GM12878 (cell line): ENCODE data around the gene RYR2. TPM values are rescaled to one million over a fixed set of nuclear protein-coding genes. Genes with fewer than 3 reads are reported as not detected.

ENCODE experiments used
- ATAC-seq: fragments of 200-7000 bp; cut with Tn5 transposase; 3 replicates; pipeline ENCODE4 v1.9.1; 2020; ENCODE audit warnings: mild to moderate bottlenecking, moderate library complexity
- BruUV-seq: library from RNA; stranded (reverse); fragments of 400-500 nt; replicated peaks from 2 replicates; lab custom pipeline; 2021; lab: Mats Ljungman, UMichigan
- CTCF ChIA-PET: fragments of 300-600 bp; sonication (Branson Sonifier 250); formaldehyde crosslinking; extraction: SDS; loops from one replicate; lab custom pipeline; 2021; ENCODE audit warnings: inconsistent platforms; lab: Yijun Ruan, JAX
- POLR2A ChIA-PET: fragments of 350-600 bp; formaldehyde crosslinking; extraction: SDS; loops from one replicate; lab custom pipeline; 2021; ENCODE audit warnings: inconsistent platforms; lab: Charles Lee
- RAD21 ChIA-PET: fragments of 300-600 bp; sonication (Branson Sonifier 250); formaldehyde crosslinking; loops from one replicate; lab custom pipeline; 2023; ENCODE audit warnings: antibody characterized with exemption; ENCODE audit not compliant: unreplicated experiment; lab: Charles Lee
- SMC1A ChIA-PET: fragments of 300-600 bp; sonication (Branson Sonifier 250); formaldehyde crosslinking; loops from one replicate; lab custom pipeline; 2023; ENCODE audit not compliant: unreplicated experiment, uncharacterized antibody; lab: Charles Lee
- DNase-seq: peaks from one replicate; pipeline ENCODE4 v3.0.0-alpha.2; 2011; ENCODE audit warnings: low read depth, low spot score
- FAIRE-seq: peaks from 3 replicates; lab custom pipeline; 2011; peaks lifted over from hg19 to GRCh38; lab: Jason Lieb, UNC
- H2AFZ ChIP-seq: 2 replicates; pipeline ENCODE4 v1.6.0; 2011; ENCODE audit warnings: low read depth, low read length, control low read depth; ENCODE audit not compliant: control insufficient read depth
- H3K27ac ChIP-seq: 2 replicates; pipeline ENCODE4 v1.5.1; 2011; ENCODE audit warnings: control low read depth; ENCODE audit not compliant: control insufficient read depth, insufficient read depth
- H3K27me3 ChIP-seq, 2 experiments: replicated peaks in 1 of 2; 2 replicates each; pipeline versions ENCODE4 v1.6.0 to v1.6.1; 2011; ENCODE audit warnings: low read length in 1 of 2; ENCODE audit not compliant: control insufficient read depth in 2 of 2, insufficient read depth in 2 of 2
- H3K36me3 ChIP-seq, 2 experiments: 2 replicates each; pipeline ENCODE4 v1.5.1; 2011; ENCODE audit warnings: low read length in 1 of 2; ENCODE audit not compliant: control insufficient read depth in 2 of 2, insufficient read depth in 2 of 2
- H3K4me1 ChIP-seq: 2 replicates; pipeline ENCODE4 v1.6.1; 2011; ENCODE audit warnings: mild to moderate bottlenecking, low read length, moderate library complexity, mixed read lengths; ENCODE audit not compliant: control insufficient read depth, insufficient read depth
- H3K4me2 ChIP-seq: 2 replicates; pipeline ENCODE4 v1.6.0; 2011; ENCODE audit warnings: control low read depth; ENCODE audit not compliant: control insufficient read depth, insufficient read depth
- H3K4me3 ChIP-seq: fragments of 200-600 bp; sonication (generic); 2 replicates; pipeline ENCODE4 v1.5.1; 2016
- H3K79me2 ChIP-seq: 2 replicates; pipeline ENCODE4 v1.6.0; 2011; ENCODE audit warnings: low read length; ENCODE audit not compliant: control insufficient read depth, insufficient read depth
- H3K9ac ChIP-seq: 2 replicates; pipeline ENCODE4 v1.8.0; 2011; ENCODE audit warnings: low read length, control low read depth, mixed read lengths; ENCODE audit not compliant: control insufficient read depth, insufficient read depth
- H3K9me3 ChIP-seq: replicated peaks from 3 replicates; pipeline ENCODE4 v1.5.1; 2011; ENCODE audit warnings: mild to moderate bottlenecking, low read length; ENCODE audit not compliant: control insufficient read depth, insufficient read depth
- H4K20me1 ChIP-seq: 2 replicates; pipeline ENCODE4 v1.6.0; 2011; ENCODE audit not compliant: control insufficient read depth, insufficient read depth
- ATF2 ChIP-seq: IDR thresholded peaks from 2 replicates; pipeline ENCODE4 v1.6.1; 2012; ENCODE audit warnings: low read length, inconsistent platforms
- BHLHE40 ChIP-seq, 2 experiments: fragments of 450-650 bp in 1 of 2; IDR thresholded peaks; 2 replicates each; pipeline ENCODE4 v1.6.1; 2011 to 2017; ENCODE audit warnings: low read depth in 2 of 2, borderline replicate concordance in 1 of 2, improper control_type of control experiment in 1 of 2, low read length in 1 of 2, mild to moderate bottlenecking in 1 of 2
- CBFB ChIP-seq: IDR thresholded peaks from 2 replicates; pipeline ENCODE4 v1.6.1; 2016; ENCODE audit warnings: antibody characterized with exemption, low read depth
- CHD2 ChIP-seq: IDR thresholded peaks from 2 replicates; pipeline ENCODE4 v1.6.1; 2011; ENCODE audit warnings: low read depth, low read length, improper control_type of control experiment, borderline replicate concordance
- EED ChIP-seq: sonication (generic); IDR thresholded peaks from 2 replicates; pipeline ENCODE4 v1.6.1; 2016; ENCODE audit warnings: antibody characterized with exemption, low read depth
- ESRRA ChIP-seq: IDR thresholded peaks from 2 replicates; pipeline ENCODE4 v1.6.1; 2012; ENCODE audit warnings: mild to moderate bottlenecking, low read length, improper control_type of control experiment
- ETV6 ChIP-seq, 2 experiments: fragments of 450-650 bp in 1 of 2; IDR thresholded peaks in 1 of 2; conservative IDR thresholded peaks in 1 of 2; 2 replicates each; pipeline ENCODE4 v1.6.1; 2014; ENCODE audit warnings: antibody characterized with exemption in 1 of 2, borderline replicate concordance in 1 of 2, low read depth in 1 of 2, mild to moderate bottlenecking in 1 of 2, moderate library complexity in 1 of 2
- IKZF2 ChIP-seq, 2 experiments: fragments of 450-650 bp; IDR thresholded peaks; 2 replicates each; pipeline ENCODE4 v1.6.1; 2017; ENCODE audit warnings: mild to moderate bottlenecking in 2 of 2, moderate library complexity in 2 of 2
- IRF3 ChIP-seq: fragments of 450-650 bp; IDR thresholded peaks from 2 replicates; pipeline ENCODE4 v1.6.1; 2014; ENCODE audit warnings: mild to moderate bottlenecking
- KLF5 ChIP-seq: fragments of 450-650 bp; IDR thresholded peaks from 2 replicates; pipeline ENCODE4 v1.6.1; 2014; ENCODE audit warnings: mild to moderate bottlenecking; ENCODE audit not compliant: partially characterized antibody
- MTA3 ChIP-seq: IDR thresholded peaks from 2 replicates; pipeline ENCODE4 v1.6.1; 2012; ENCODE audit warnings: low read length, inconsistent platforms, borderline replicate concordance
- NR2F1 ChIP-seq: fragments of 450-650 bp; conservative IDR thresholded peaks from 2 replicates; pipeline ENCODE4 v1.6.1; 2017; ENCODE audit warnings: mild to moderate bottlenecking
- NRF1 ChIP-seq: conservative IDR thresholded peaks from 2 replicates; pipeline ENCODE4 v1.6.1; 2011; ENCODE audit warnings: mild to moderate bottlenecking, low read depth, low read length, improper control_type of control experiment
- PAX8 ChIP-seq: fragments of 450-650 bp; IDR thresholded peaks from 2 replicates; pipeline ENCODE4 v1.6.1; 2017; ENCODE audit warnings: mild to moderate bottlenecking, moderate library complexity
- PML ChIP-seq: IDR thresholded peaks from 2 replicates; pipeline ENCODE4 v1.6.1; 2012; ENCODE audit warnings: low read length, inconsistent platforms
- SREBF2 ChIP-seq: IDR thresholded peaks from 2 replicates; pipeline ENCODE4 v1.6.1; 2012; ENCODE audit warnings: mild to moderate bottlenecking, low read length
- TAF1 ChIP-seq: IDR thresholded peaks from 2 replicates; pipeline ENCODE4 v1.6.1; 2011; ENCODE audit warnings: mild to moderate bottlenecking, low read depth, low read length, borderline replicate concordance
- TCF3 ChIP-seq: IDR thresholded peaks from 2 replicates; pipeline ENCODE4 v1.6.1; 2012; ENCODE audit warnings: low read depth, mild to moderate bottlenecking, low read length, borderline replicate concordance; ENCODE audit not compliant: insufficient read depth
- YY1 ChIP-seq: IDR thresholded peaks from 2 replicates; pipeline ENCODE4 v1.6.1; 2011; ENCODE audit warnings: low read depth, mild to moderate bottlenecking, low read length
- WGBS: methylation state at CpG from one replicate; pipeline ENCODE4 v1.1.6; 2016; ENCODE audit warnings: low lambda C conversion rate; ENCODE audit not compliant: insufficient replicate concordance, insufficient coverage; ENCODE audit errors: missing lambda C conversion rate; 5-methylcytosine and 5-hydroxymethylcytosine counted together
- in situ Hi-C: fragments of 300-500 bp; cut with MboI; formaldehyde crosslinking; loops from 9 replicates; pipeline ENCODE4 v1.14.3; 2018; ENCODE audit warnings: mixed read lengths
- intact Hi-C: fragments of 100-400 bp; cut with micrococcal nuclease; formaldehyde crosslinking; loops from one replicate; pipeline ENCODE4 v1.14.2; 2022; ENCODE audit not compliant: unreplicated experiment
- polyA plus RNA-seq, 11 experiments: library from polyadenylated mRNA; depleted of rRNA in 4 of 11; unstranded in 6 of 11; stranded (reverse) in 5 of 11; fragments of >200 nt; fragmentation: Nextera tagmentation in 4 of 11; fragmentation: Illumina TruSeq in 1 of 11; extraction: Ambion mirVana in 4 of 11; extraction: Trizol in 1 of 11; gene quantifications; 1 replicate in 1 of 11; 2 replicates in 10 of 11; pipeline versions ENCODE4 v1.2.1 to v1.2.3, GENCODE V29; 2011 to 2016; ENCODE audit warnings: inconsistent platforms in 2 of 11, missing spikeins in 2 of 11, low read depth in 1 of 11
- total RNA-seq, 4 experiments: library from RNA; depleted of rRNA in 3 of 4; stranded (reverse); fragments of >200 nt in 3 of 4; fragmentation: Illumina TruSeq in 1 of 4; extraction: Trizol in 1 of 4; gene quantifications; 2 replicates each; pipeline versions ENCODE4 v1.2.1 to v1.2.3, GENCODE V29; 2013 to 2021
- TF ChIP-seq, protein P1 (sequence below): fragments of 450-650 bp; IDR thresholded peaks from 2 replicates; pipeline ENCODE4 v1.6.1; 2016; ENCODE audit warnings: mild to moderate bottlenecking, moderate library complexity, borderline replicate concordance

The RYR2 gene
- total and polyA plus RNA-seq, 10 of the 15 experiments (the other 5 are each of a cell fraction or from before 2014, with no cell fraction given) = 0.01 to 0.04 TPM; not detected in 8

DNA sequence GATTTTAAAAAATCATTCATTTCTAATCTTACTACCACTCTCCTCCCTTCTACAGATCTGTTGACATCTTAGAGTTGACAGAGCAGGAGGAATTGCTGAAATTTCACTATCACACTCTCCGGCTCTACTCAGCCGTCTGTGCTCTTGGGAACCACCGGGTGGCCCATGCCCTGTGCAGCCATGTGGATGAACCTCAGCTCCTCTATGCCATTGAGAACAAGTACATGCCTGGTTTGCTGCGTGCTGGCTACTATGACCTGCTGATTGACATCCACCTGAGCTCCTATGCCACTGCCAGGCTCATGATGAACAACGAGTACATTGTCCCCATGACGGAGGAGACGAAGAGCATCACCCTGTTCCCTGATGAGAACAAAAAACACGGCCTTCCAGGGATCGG, 572.0 kb downstream of the RYR2 start:
- FAIRE-seq (no peak), DNase-seq (no peak), ATAC-seq (no peak)
- SMC1A ChIA-PET = no interaction called here
- Histone ChIP-seq H3K9me3 (no peaks in the 10 kb centered on the region), H3K4me3 (no peak overlapping the region), H3K36me3 (no peaks in the 10 kb centered on the region), H3K79me2 (no peaks in the 10 kb centered on the region), H2AFZ (no peak overlapping the region), H3K4me2 (no peak overlapping the region), H3K27me3 (no peaks in the 10 kb centered on the region), H3K27ac (no peak overlapping the region), H3K4me1 (no peaks in the 10 kb centered on the region), H3K9ac (no peak overlapping the region), H4K20me1 (no peaks in the 10 kb centered on the region)
- TF ChIP-seq CHD2 (no peak), TAF1 (no peak), ETV6 (conservative IDR thresholded peaks at IDR 0.05 in 1 of 2, IDR thresholded peaks at IDR 0.05 in 1 of 2; ENCODE audit: borderline replicate concordance in 1 of 2, low read depth in 1 of 2) (no peak), SREBF2 (no peak), IKZF2 (IDR thresholded peaks at IDR 0.05) (no peak), MTA3 (no peak), PML (no peak), NRF1 (no peak), ESRRA (no peak), YY1 (no peak), CBFB (no peak), KLF5 (no peak), IRF3 (no peak), TCF3 (no peak), BHLHE40 (IDR thresholded peaks at IDR 0.05; ENCODE audit: borderline replicate concordance in 1 of 2, low read depth in 2 of 2, low read length in 1 of 2) (no peak), EED (no peak), NR2F1 (no peak), ATF2 (no peak), PAX8 (no peak)
- TF ChIP-seq, protein P1, sequence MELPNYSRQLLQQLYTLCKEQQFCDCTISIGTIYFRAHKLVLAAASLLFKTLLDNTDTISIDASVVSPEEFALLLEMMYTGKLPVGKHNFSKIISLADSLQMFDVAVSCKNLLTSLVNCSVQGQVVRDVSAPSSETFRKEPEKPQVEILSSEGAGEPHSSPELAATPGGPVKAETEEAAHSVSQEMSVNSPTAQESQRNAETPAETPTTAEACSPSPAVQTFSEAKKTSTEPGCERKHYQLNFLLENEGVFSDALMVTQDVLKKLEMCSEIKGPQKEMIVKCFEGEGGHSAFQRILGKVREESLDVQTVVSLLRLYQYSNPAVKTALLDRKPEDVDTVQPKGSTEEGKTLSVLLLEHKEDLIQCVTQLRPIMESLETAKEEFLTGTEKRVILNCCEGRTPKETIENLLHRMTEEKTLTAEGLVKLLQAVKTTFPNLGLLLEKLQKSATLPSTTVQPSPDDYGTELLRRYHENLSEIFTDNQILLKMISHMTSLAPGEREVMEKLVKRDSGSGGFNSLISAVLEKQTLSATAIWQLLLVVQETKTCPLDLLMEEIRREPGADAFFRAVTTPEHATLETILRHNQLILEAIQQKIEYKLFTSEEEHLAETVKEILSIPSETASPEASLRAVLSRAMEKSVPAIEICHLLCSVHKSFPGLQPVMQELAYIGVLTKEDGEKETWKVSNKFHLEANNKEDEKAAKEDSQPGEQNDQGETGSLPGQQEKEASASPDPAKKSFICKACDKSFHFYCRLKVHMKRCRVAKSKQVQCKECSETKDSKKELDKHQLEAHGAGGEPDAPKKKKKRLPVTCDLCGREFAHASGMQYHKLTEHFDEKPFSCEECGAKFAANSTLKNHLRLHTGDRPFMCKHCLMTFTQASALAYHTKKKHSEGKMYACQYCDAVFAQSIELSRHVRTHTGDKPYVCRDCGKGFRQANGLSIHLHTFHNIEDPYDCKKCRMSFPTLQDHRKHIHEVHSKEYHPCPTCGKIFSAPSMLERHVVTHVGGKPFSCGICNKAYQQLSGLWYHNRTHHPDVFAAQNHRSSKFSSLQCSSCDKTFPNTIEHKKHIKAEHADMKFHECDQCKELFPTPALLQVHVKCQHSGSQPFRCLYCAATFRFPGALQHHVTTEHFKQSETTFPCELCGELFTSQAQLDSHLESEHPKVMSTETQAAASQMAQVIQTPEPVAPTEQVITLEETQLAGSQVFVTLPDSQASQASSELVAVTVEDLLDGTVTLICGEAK = no peak
- no TSS peak for BruUV-seq
- RAD21 ChIA-PET = no interaction called here
- in situ Hi-C loops = no loop called here
- intact Hi-C loops = no loop called here
- 16% methylated on average over 9 of the region's 9 CpGs for WGBS
- CTCF ChIA-PET = no interaction called here
- POLR2A ChIA-PET = no interaction called here
